Endothelial cell of umbilical vein (primary cell): ENCODE results near the gene MOXD1. TPM values are rescaled to one million over a fixed set of nuclear protein-coding genes. Genes with fewer than 3 reads are reported as not detected.

ENCODE experiments used
- BruUV-seq: library from RNA; stranded (reverse); fragments of 400-500 nt; replicated peaks from 2 replicates; lab custom pipeline; 2021; lab: Mats Ljungman, UMichigan
- CTCF ChIA-PET: fragments of 300-600, 350-600 bp; sonication (Branson Sonifier 250); formaldehyde crosslinking; loops from one replicate; lab custom pipeline; 2021; ENCODE audit warnings: antibody characterized with exemption, inconsistent platforms; lab: Charles Lee
- POLR2A ChIA-PET: fragments of 300-600, 350-600 bp; sonication (Branson Sonifier 250); formaldehyde crosslinking; loops from one replicate; lab custom pipeline; 2021; ENCODE audit warnings: antibody characterized with exemption, inconsistent platforms; lab: Charles Lee
- DNase-seq: peaks from one replicate; pipeline ENCODE4 v3.0.0-alpha.2; 2011; ENCODE audit warnings: low read depth, low spot score
- FAIRE-seq: peaks from 2 replicates; lab custom pipeline; 2011; peaks lifted over from hg19 to GRCh38; lab: Jason Lieb, UNC
- H2AFZ ChIP-seq: 2 replicates; pipeline ENCODE4 v1.6.0; 2012; ENCODE audit warnings: low read depth, low read length, control low read depth, inconsistent platforms
- H3K27ac ChIP-seq: 2 replicates; pipeline ENCODE4 v1.5.1; 2011; ENCODE audit warnings: low read depth, mild to moderate bottlenecking, control low read depth, low read length, moderate library complexity; ENCODE audit not compliant: insufficient read depth
- H3K27me3 ChIP-seq, 2 experiments: 2 replicates each; pipeline versions ENCODE4 v1.6.0 to v1.6.1; 2011; ENCODE audit warnings: low read length in 2 of 2, mixed read lengths in 1 of 2; ENCODE audit not compliant: control insufficient read depth in 2 of 2, insufficient read depth in 2 of 2
- H3K36me3 ChIP-seq, 2 experiments: 2 replicates in 1 of 2; 3 replicates in 1 of 2; pipeline ENCODE4 v1.5.1; 2011; ENCODE audit warnings: low read length in 2 of 2, mild to moderate bottlenecking in 1 of 2, moderate library complexity in 1 of 2; ENCODE audit not compliant: control insufficient read depth in 2 of 2, insufficient read depth in 2 of 2; ENCODE audit errors: extremely low read depth in 1 of 2
- H3K4me1 ChIP-seq: 3 replicates; pipeline ENCODE4 v1.5.1; 2011; ENCODE audit warnings: mild to moderate bottlenecking, low read length; ENCODE audit not compliant: control insufficient read depth, insufficient read depth; ENCODE audit errors: extremely low read depth
- H3K4me2 ChIP-seq: 2 replicates; pipeline ENCODE4 v1.6.1; 2011; ENCODE audit warnings: low read length, control low read depth, mixed read lengths; ENCODE audit not compliant: insufficient read depth
- H3K4me3 ChIP-seq, 3 experiments: fragments of 200-600 bp in 1 of 3; sonication (generic), shearing (Covaris generic) in 1 of 3; replicated peaks in 1 of 3; 2 replicates each; pipeline ENCODE4 v1.5.1; 2011 to 2016; ENCODE audit warnings: control low read depth in 3 of 3, low read length in 3 of 3, mild to moderate bottlenecking in 2 of 3, inconsistent platforms in 1 of 3, low read depth in 1 of 3, moderate library complexity in 1 of 3; ENCODE audit not compliant: insufficient read depth in 1 of 3
- H3K79me2 ChIP-seq: 2 replicates; pipeline ENCODE4 v1.6.0; 2012; ENCODE audit warnings: low read length, inconsistent platforms; ENCODE audit not compliant: control insufficient read depth, insufficient read depth
- H3K9ac ChIP-seq: replicated peaks from 2 replicates; pipeline ENCODE3; 2011; ENCODE audit warnings: low read length, control low read depth; ENCODE audit not compliant: insufficient read depth; ENCODE audit errors: extremely low read depth
- H3K9me1 ChIP-seq: replicated peaks from 3 replicates; pipeline ENCODE4 v1.6.0; 2011; ENCODE audit warnings: mild to moderate bottlenecking, low read length; ENCODE audit not compliant: control insufficient read depth, insufficient read depth; ENCODE audit errors: extremely low read depth
- H3K9me3 ChIP-seq: replicated peaks from 2 replicates; pipeline ENCODE4 v1.5.1; 2012; ENCODE audit warnings: low read length, inconsistent platforms; ENCODE audit not compliant: control insufficient read depth, insufficient read depth
- H4K20me1 ChIP-seq: replicated peaks from 2 replicates; pipeline ENCODE3; 2011; ENCODE audit warnings: mild to moderate bottlenecking, low read length; ENCODE audit not compliant: control insufficient read depth, insufficient read depth; ENCODE audit errors: extremely low read depth
- CTCF ChIP-seq, 2 donors: IDR thresholded peaks; 1 replicate in 1 of 2; 2 replicates in 1 of 2; pipeline ENCODE4 v1.5.1; 2011; ENCODE audit warnings: low read length in 2 of 2, mild to moderate bottlenecking in 2 of 2, moderate library complexity in 2 of 2, control low read depth in 1 of 2, inconsistent platforms in 1 of 2, low read depth in 1 of 2; ENCODE audit not compliant: insufficient read depth in 1 of 2; ENCODE audit errors: extremely low read depth in 1 of 2
- EZH2 ChIP-seq: IDR thresholded peaks from 2 replicates; pipeline ENCODE4 v1.6.1; 2012; ENCODE audit warnings: borderline replicate concordance, low read depth, mild to moderate bottlenecking, moderate library complexity, low read length, inconsistent platforms; ENCODE audit not compliant: severe bottlenecking
- FOS ChIP-seq: IDR thresholded peaks from 2 replicates; pipeline ENCODE4 v1.6.1; 2011; ENCODE audit warnings: mild to moderate bottlenecking, low read length, moderate library complexity, borderline replicate concordance; ENCODE audit not compliant: insufficient read depth
- GATA2 ChIP-seq: IDR thresholded peaks from 2 replicates; pipeline ENCODE4 v1.7.0; 2011; ENCODE audit warnings: low read depth, mild to moderate bottlenecking, moderate library complexity, mixed read lengths, low read length; ENCODE audit not compliant: insufficient read length, insufficient read depth
- JUN ChIP-seq: IDR thresholded peaks from 2 replicates; pipeline ENCODE4 v1.6.1; 2011; ENCODE audit warnings: borderline replicate concordance, low read depth; ENCODE audit not compliant: insufficient read length, insufficient read depth
- MAX ChIP-seq: IDR thresholded peaks from 2 replicates; pipeline ENCODE4 v1.6.1; 2011; ENCODE audit not compliant: insufficient read depth, insufficient read length
- MYC ChIP-seq: IDR thresholded peaks from one replicate; pipeline ENCODE4 v1.6.1; 2011; ENCODE audit warnings: mild to moderate bottlenecking, low read depth, low read length
- POLR2A ChIP-seq: IDR thresholded peaks from 2 replicates; pipeline ENCODE4 v1.6.1; 2012; ENCODE audit warnings: low read depth, mild to moderate bottlenecking, control low read depth, low read length
- POLR2AphosphoS5 ChIP-seq: IDR thresholded peaks from 2 replicates; pipeline ENCODE4 v1.6.1; 2012; ENCODE audit warnings: low read depth, mild to moderate bottlenecking, control low read depth, low read length, moderate library complexity; ENCODE audit not compliant: insufficient read depth
- dilution Hi-C: fragments of 300-500 bp; cut with MboI; formaldehyde crosslinking; loops from one replicate; pipeline ENCODE4 v1.15.0; 2019; ENCODE audit warnings: low sequenced_read_pairs; ENCODE audit not compliant: extremely low pct_ligation_motif_present
- intact Hi-C: fragments of 100-400 bp; cut with micrococcal nuclease; formaldehyde crosslinking; loops from one replicate; pipeline ENCODE4 v1.10.0; 2022
- polyA plus RNA-seq, 4 experiments: library from polyadenylated mRNA; depleted of rRNA in 3 of 4; stranded (reverse) in 3 of 4; unstranded in 1 of 4; fragments of >200 nt; gene quantifications; 2 replicates each; pipeline versions ENCODE4 v1.2.1 to v1.2.3, GENCODE V29; 2011 to 2012; ENCODE audit warnings: missing spikeins in 1 of 4
- total RNA-seq: library from RNA; stranded (reverse); gene quantifications from 2 replicates; pipeline ENCODE4 v1.2.3, GENCODE V29; 2021

Gene MOXD1
- total and polyA plus RNA-seq, 2 donors (not counting 3 experiments of a cell fraction or from before 2014, with no cell fraction given) = 0.01 TPM; not detected in 1

- Histone ChIP-seq H3K4me1 (peaks cover 3% of the 10 kb centered on the region), H3K9me3 (no peaks in the 10 kb centered on the region), H2AFZ (peak overlapping the region; percentile 9), H3K79me2 (no peaks in the 10 kb centered on the region), H3K9me1 (no peaks in the 10 kb centered on the region), H3K9ac (no peak overlapping the region), H3K36me3 (no peaks in the 10 kb centered on the region), H3K4me3 (no peak overlapping the region), H3K27ac (no peak overlapping the region), H3K27me3 (peaks cover 9 to 10% of the 10 kb centered on the region in 2 experiments), H3K4me2 (no peak overlapping the region), H4K20me1 (no peaks in the 10 kb centered on the region)
- no peak for DNase-seq
- BruUV-seq = no TSS peak
- TF ChIP-seq POLR2A (no peak), EZH2 (no peak), GATA2 (no peak), POLR2AphosphoS5 (no peak), JUN (no peak), MYC (no peak), FOS (no peak), CTCF (IDR thresholded peaks at IDR 0.05; ENCODE audit: extremely low read depth in 1 of 2, insufficient read depth in 1 of 2, low read depth in 1 of 2, low read length in 2 of 2) (no peak), MAX (no peak)
- CTCF ChIA-PET = interaction anchor here (0.9 to 1.5 kb wide), 4 partner anchors 17 to 150 kb away, joined by 3 to 7 read pairs (median 4); no protein-coding TSS in a partner anchor
- intact Hi-C loops (no loop called here), dilution Hi-C loops (no loop called here)
- POLR2A ChIA-PET = no interaction called here
- no peak for FAIRE-seq
Measured at GRCh38 chr6:132334521-132334885, 66.8 kb downstream of the MOXD1 start.
